Smooth muscle cell (in vitro differentiated cells): ENCODE results near the gene C4BPA. TPM values are rescaled to one million over a fixed set of nuclear protein-coding genes. Genes with fewer than 3 reads are reported as not detected.

ENCODE experiments used
- DNase-seq: peaks from one replicate; lab custom pipeline; 2025; ENCODE audit not compliant: unreplicated experiment; lab: John Stamatoyannopoulos, UW
- H2AFZ ChIP-seq: fragments of 200-600 bp; sonication (generic); 2 replicates; pipeline ENCODE4 v1.6.0; 2016; ENCODE audit warnings: antibody characterized with exemption, low read depth, mild to moderate bottlenecking
- H3F3A ChIP-seq: fragments of 200-600 bp; sonication (generic); 2 replicates; pipeline ENCODE4 v1.6.0; 2017; ENCODE audit warnings: antibody characterized with exemption, low read depth
- H3K27ac ChIP-seq: fragments of 200-600 bp; sonication (generic); 2 replicates; pipeline ENCODE4 v1.5.1; 2016; ENCODE audit warnings: low read depth, mild to moderate bottlenecking
- H3K27me3 ChIP-seq: fragments of 200-600 bp; sonication (generic); 2 replicates; pipeline ENCODE4 v1.6.1; 2016; ENCODE audit warnings: low read depth, mild to moderate bottlenecking
- H3K36me3 ChIP-seq: fragments of 200-600 bp; sonication (generic); 2 replicates; pipeline ENCODE4 v1.5.1; 2016; ENCODE audit warnings: low read depth
- H3K4me1 ChIP-seq: fragments of 200-600 bp; sonication (generic); 2 replicates; pipeline ENCODE4 v1.5.1; 2016; ENCODE audit warnings: low read depth
- H3K4me2 ChIP-seq: fragments of 200-600 bp; sonication (generic); 2 replicates; pipeline ENCODE4 v1.6.0; 2016; ENCODE audit warnings: mild to moderate bottlenecking
- H3K4me3 ChIP-seq: fragments of 200-600 bp; sonication (generic); 2 replicates; pipeline ENCODE4 v1.5.1; 2016; ENCODE audit warnings: mild to moderate bottlenecking
- H3K79me2 ChIP-seq: fragments of 200-600 bp; sonication (generic); 2 replicates; pipeline ENCODE4 v1.6.0; 2016; ENCODE audit warnings: low read depth, mild to moderate bottlenecking
- H3K9ac ChIP-seq: fragments of 200-600 bp; sonication (generic); 2 replicates; pipeline ENCODE4 v1.6.0; 2016; ENCODE audit warnings: low read depth
- H3K9me3 ChIP-seq: fragments of 200-600 bp; sonication (generic); replicated peaks from 2 replicates; pipeline ENCODE4 v1.5.1; 2016; ENCODE audit warnings: low read depth
- H4K20me1 ChIP-seq: fragments of 200-600 bp; sonication (generic); 2 replicates; pipeline ENCODE4 v1.6.0; 2016; ENCODE audit warnings: low read depth
- CTCF ChIP-seq: fragments of 200-600 bp; sonication (generic); IDR thresholded peaks from 2 replicates; pipeline ENCODE4 v1.5.1; 2017; ENCODE audit warnings: borderline replicate concordance, mild to moderate bottlenecking, antibody characterized with exemption; ENCODE audit not compliant: insufficient read depth, poor library complexity, severe bottlenecking
- WGBS: methylation state at CpG from one replicate; pipeline ENCODE4 v1.1.7; 2016; ENCODE audit warnings: low lambda C conversion rate; 5-methylcytosine and 5-hydroxymethylcytosine counted together
- polyA plus RNA-seq: library from polyadenylated mRNA; unstranded; fragments of >200 nt; fragmentation: Nextera tagmentation; extraction: Ambion mirVana; gene quantifications from 2 replicates; pipeline ENCODE4 v1.2.1, GENCODE V29; 2016
- total RNA-seq: library from RNA; depleted of rRNA; stranded (reverse); fragments of >200 nt; gene quantifications from 2 replicates; pipeline ENCODE4 v1.2.3, GENCODE V29; 2014

C4BPA gene
- total and polyA plus RNA-seq, 2 experiments from 2014 or later = not detected

GRCh38 chr1:207084232-207084631, 19.8 kb upstream of the C4BPA start:
- Histone ChIP-seq H4K20me1 (no peaks in the 10 kb centered on the region), H3K4me2 (peak overlapping the region; percentile 65), H3K4me1 (peaks cover 8% of the 10 kb centered on the region), H2AFZ (peak overlapping the region; percentile 29), H3K9me3 (no peaks in the 10 kb centered on the region), H3K4me3 (no peak overlapping the region), H3K9ac (no peak overlapping the region), H3K27me3 (no peaks in the 10 kb centered on the region), H3K27ac (peak overlapping the region; percentile 20), H3K79me2 (no peaks in the 10 kb centered on the region), H3K36me3 (no peaks in the 10 kb centered on the region), H3F3A (peaks cover 7% of the 10 kb centered on the region)
- DNase-seq = no peak
- WGBS = 21% methylated on average over 2 of the region's 2 CpGs
- no peak for TF ChIP-seq CTCF

GRCh38 chr1:207084701-207085180, 19.3 kb upstream of the C4BPA start:
- Histone ChIP-seq H3K79me2 (no peaks in the 10 kb centered on the region), H3K4me3 (no peak overlapping the region), H3K4me2 (peak overlapping the region; percentile 65), H3K36me3 (no peaks in the 10 kb centered on the region), H3K27ac (no peak overlapping the region), H3K9me3 (no peaks in the 10 kb centered on the region), H3K4me1 (peaks cover 8% of the 10 kb centered on the region), H3F3A (peaks cover 7% of the 10 kb centered on the region), H2AFZ (no peak overlapping the region), H4K20me1 (no peaks in the 10 kb centered on the region), H3K9ac (no peak overlapping the region), H3K27me3 (no peaks in the 10 kb centered on the region)
- peak; percentile 57 for TF ChIP-seq CTCF
- no peak for DNase-seq
- 26% methylated on average over 8 of the region's 8 CpGs for WGBS

GRCh38 chr1:207085887-207086286, 18.1 kb upstream of the C4BPA start:
- peaks cover 7% of the 10 kb centered on the region for H3F3A ChIP-seq
- no peak overlapping the region for H3K4me3 ChIP-seq
- H3K9me3 ChIP-seq = no peaks in the 10 kb centered on the region
- no peak overlapping the region for H3K4me2 ChIP-seq
- H2AFZ ChIP-seq = no peak overlapping the region
- H3K79me2 ChIP-seq = no peaks in the 10 kb centered on the region
- DNase-seq = no peak
- H3K27me3 ChIP-seq = no peaks in the 10 kb centered on the region
- no peak for TF ChIP-seq CTCF
- no peak overlapping the region for H3K9ac ChIP-seq
- no peaks in the 10 kb centered on the region for H4K20me1 ChIP-seq
- H3K36me3 ChIP-seq = no peaks in the 10 kb centered on the region
- 87% methylated on average over 3 of the region's 3 CpGs for WGBS
- no peak overlapping the region for H3K27ac ChIP-seq
- H3K4me1 ChIP-seq = peaks cover 8% of the 10 kb centered on the region

GRCh38 chr1:207088161-207088560, 15.9 kb upstream of the C4BPA start:
- peak overlapping the region; percentile 5 for H3K4me2 ChIP-seq
- H3K4me3 ChIP-seq = no peak overlapping the region
- no peaks in the 10 kb centered on the region for H4K20me1 ChIP-seq
- H3K9ac ChIP-seq = no peak overlapping the region
- no peak overlapping the region for H3K27ac ChIP-seq
- H3K79me2 ChIP-seq = no peaks in the 10 kb centered on the region
- WGBS = 26% methylated on average over 2 of the region's 2 CpGs
- TF ChIP-seq CTCF = no peak
- no peak overlapping the region for H2AFZ ChIP-seq
- no peaks in the 10 kb centered on the region for H3K27me3 ChIP-seq
- H3K9me3 ChIP-seq = no peaks in the 10 kb centered on the region
- no peak for DNase-seq
- H3K4me1 ChIP-seq = peaks cover 8% of the 10 kb centered on the region
- no peaks in the 10 kb centered on the region for H3K36me3 ChIP-seq
- H3F3A ChIP-seq = peaks cover 7% of the 10 kb centered on the region
